Activated CD8-positive, alpha-beta T cell treated with anti-CD3 and anti-CD28 coated beads for 36 hours (primary cell): ENCODE measurements around the gene MARK1. TPM values are rescaled to one million over a fixed set of nuclear protein-coding genes. Genes with fewer than 3 reads are reported as not detected.

Source experiments
- ATAC-seq: fragments of 200-7000 bp; cut with Tn5 transposase; one replicate; pipeline ENCODE4 v1.10.0; 2021; ENCODE audit warnings: mild to moderate bottlenecking, moderate library complexity
- CTCF ChIA-PET: fragments of 350-600 bp; sonication (Branson Sonifier 250); formaldehyde crosslinking; loops from one replicate; lab custom pipeline; 2021; ENCODE audit warnings: antibody characterized with exemption; lab: Charles Lee
- POLR2A ChIA-PET: fragments of 350-600 bp; sonication (Branson Sonifier 250); formaldehyde crosslinking; loops from one replicate; lab custom pipeline; 2021; ENCODE audit warnings: antibody characterized with exemption; lab: Charles Lee
- DNase-seq: peaks from one replicate; pipeline ENCODE4 v3.0.0-alpha.2; 2020
- H3K27ac Mint-ChIP-seq: one replicate; pipeline ENCODE4 v1.8.0; 2021; ENCODE audit warnings: mild to moderate bottlenecking, mixed read lengths
- H3K27me3 Mint-ChIP-seq: one replicate; pipeline ENCODE4 v1.8.0; 2021; ENCODE audit warnings: mixed read lengths
- H3K36me3 Mint-ChIP-seq: one replicate; pipeline ENCODE4 v1.8.0; 2021; ENCODE audit warnings: low read depth, mixed read lengths
- H3K4me1 Mint-ChIP-seq: one replicate; pipeline ENCODE4 v1.8.0; 2021; ENCODE audit warnings: low read depth, mixed read lengths
- H3K4me3 Mint-ChIP-seq: one replicate; pipeline ENCODE4 v1.8.0; 2021; ENCODE audit warnings: mild to moderate bottlenecking, moderate library complexity, mixed read lengths
- H3K9me3 Mint-ChIP-seq: one replicate; pipeline ENCODE4 v1.8.0; 2021; ENCODE audit warnings: mixed read lengths
- CTCF ChIP-seq: fragments of 200-600 bp; IDR thresholded peaks from one replicate; pipeline ENCODE4 v1.8.0; 2022; ENCODE audit warnings: antibody characterized with exemption, mild to moderate bottlenecking
- intact Hi-C: fragments of 100-400 bp; cut with micrococcal nuclease; formaldehyde crosslinking; loops from one replicate; pipeline ENCODE4 v1.10.0; 2022
- total RNA-seq, 2 experiments: library from RNA; stranded (reverse); gene quantifications; one replicate each; pipeline ENCODE4 v1.2.3, GENCODE V29; 2021

The MARK1 gene
- total RNA-seq, 2 experiments from 2014 or later: not detected

GRCh38 chr1:220696226-220696862 is 168.4 kb downstream of the MARK1 start:
- intact Hi-C loops: no loop called here
- no peak for TF ChIP-seq CTCF
- DNase-seq (no peak), ATAC-seq (no peak)
- POLR2A ChIA-PET: no interaction called here
- no peaks in the 10 kb centered on the region for H3K4me1 Mint-ChIP-seq
- no peak overlapping the region for H3K4me3 Mint-ChIP-seq
- CTCF ChIA-PET: interaction anchor here (2.3 kb wide), 1 partner anchor 37 kb away, joined by 8 read pairs; no protein-coding TSS in a partner anchor
- H3K36me3 Mint-ChIP-seq: no peaks in the 10 kb centered on the region
- peaks cover 11% of the 10 kb centered on the region for H3K27me3 Mint-ChIP-seq
- H3K9me3 Mint-ChIP-seq: no peaks in the 10 kb centered on the region
- no peak overlapping the region for H3K27ac Mint-ChIP-seq

- TF ChIP-seq CTCF: no peak
- H3K36me3 Mint-ChIP-seq: no peaks in the 10 kb centered on the region
- H3K4me3 Mint-ChIP-seq: no peak overlapping the region
- ChIA-PET CTCF (interaction anchor here (2.3 kb wide), 1 partner anchor 36 kb away, joined by 8 read pairs; no protein-coding TSS in a partner anchor), POLR2A (no interaction called here)
- H3K9me3 Mint-ChIP-seq: no peaks in the 10 kb centered on the region
- H3K4me1 Mint-ChIP-seq: no peaks in the 10 kb centered on the region
- H3K27me3 Mint-ChIP-seq: peaks cover 7% of the 10 kb centered on the region
- no peak for DNase-seq
- ATAC-seq: no peak
- intact Hi-C loops: no loop called here
- no peak overlapping the region for H3K27ac Mint-ChIP-seq
Observed at GRCh38 chr1:220696863-220697231, 168.9 kb downstream of the MARK1 start.

- Mint-ChIP-seq H3K36me3 (no peaks in the 10 kb centered on the region), H3K27me3 (peaks cover 11% of the 10 kb centered on the region), H3K4me3 (no peak overlapping the region), H3K27ac (no peak overlapping the region), H3K4me1 (no peaks in the 10 kb centered on the region), H3K9me3 (no peaks in the 10 kb centered on the region)
- no peak for TF ChIP-seq CTCF
- intact Hi-C loops: no loop called here
- ChIA-PET CTCF (interaction anchor here (2.3 kb wide), 1 partner anchor 36 kb away, joined by 8 read pairs; no protein-coding TSS in a partner anchor), POLR2A (no interaction called here)
- no peak for DNase-seq
- ATAC-seq: no peak
Observed at GRCh38 chr1:220697326-220697725, 169.4 kb downstream of the MARK1 start.

DNA sequence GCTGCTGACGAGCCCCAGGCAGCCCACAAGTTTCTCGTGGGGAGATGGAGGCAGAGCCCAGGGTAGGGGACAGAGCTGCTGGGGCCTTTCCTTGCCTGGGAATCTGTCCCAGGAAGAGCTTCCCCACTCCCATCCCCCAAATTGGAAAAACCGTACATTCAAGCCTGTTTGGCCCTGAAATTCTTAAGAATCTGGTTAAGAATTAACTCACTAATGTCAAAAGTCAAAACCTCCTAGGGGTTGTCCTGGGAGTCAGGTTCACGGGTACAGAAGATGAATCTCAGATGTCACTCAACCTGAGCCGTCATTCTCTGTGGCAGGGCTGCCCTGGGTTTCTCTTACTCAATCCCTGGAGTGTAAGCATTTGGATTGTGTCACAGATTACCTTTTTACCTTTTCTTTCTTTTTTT is 170.7 kb downstream of the MARK1 start:
- POLR2A ChIA-PET: no interaction called here
- no peaks in the 10 kb centered on the region for H3K36me3 Mint-ChIP-seq
- H3K9me3 Mint-ChIP-seq: no peaks in the 10 kb centered on the region
- no peaks in the 10 kb centered on the region for H3K4me1 Mint-ChIP-seq
- TF ChIP-seq CTCF: no peak
- ATAC-seq: no peak
- peaks cover 10% of the 10 kb centered on the region for H3K27me3 Mint-ChIP-seq
- no peak for DNase-seq
- CTCF ChIA-PET: no interaction called here
- H3K4me3 Mint-ChIP-seq: no peak overlapping the region
- H3K27ac Mint-ChIP-seq: no peak overlapping the region
- intact Hi-C loops: no loop called here

DNA sequence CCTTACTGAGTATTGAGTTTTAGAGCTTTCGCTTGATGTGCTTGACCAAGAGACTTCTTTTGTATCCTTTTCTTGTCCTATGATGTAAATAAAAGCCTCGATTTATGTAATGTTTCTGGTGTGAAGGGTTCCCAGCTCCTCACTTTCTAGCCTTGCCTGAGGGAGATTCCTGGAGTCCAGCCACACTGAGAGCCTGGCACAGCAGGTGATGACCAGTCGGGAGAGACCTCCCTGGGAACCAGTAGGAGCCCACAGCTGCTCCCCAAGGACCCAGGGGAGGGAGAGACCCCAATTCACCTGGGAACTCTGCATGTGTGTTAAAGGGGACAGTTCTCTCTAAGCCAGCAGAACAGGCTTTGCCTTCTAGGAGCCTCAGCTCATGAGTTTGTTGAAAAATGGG is 171.1 kb downstream of the MARK1 start:
- CTCF ChIA-PET: no interaction called here

More for the DNA sequence above, 171.1 kb downstream of the MARK1 start:
- DNase-seq (no peak), ATAC-seq (no peak)
- TF ChIP-seq CTCF: no peak
- Mint-ChIP-seq H3K9me3 (no peaks in the 10 kb centered on the region), H3K36me3 (no peaks in the 10 kb centered on the region), H3K27ac (no peak overlapping the region), H3K4me3 (no peak overlapping the region), H3K4me1 (no peaks in the 10 kb centered on the region), H3K27me3 (peaks cover 10% of the 10 kb centered on the region)
- POLR2A ChIA-PET: no interaction called here
- intact Hi-C loops: no loop called here
